Activated effector memory CD4-positive, alpha-beta T cell treated with anti-CD3 and anti-CD28 coated beads, Interleukin-2, amount 50 U/mL, for 16 hours (primary cell): ENCODE measurements around the gene GRHL1.
A peak's percentile ranks its signal among the peaks of the same experiment; 100 is the strongest.
"Not testable (repeated sequence)": the region's sequence is repeated elsewhere in the genome, so short reads cannot be mapped to it uniquely, and the experiment has no call there.

Source experiments
- DNase-seq: peaks from one replicate; pipeline ENCODE4 v3.0.0-alpha.2; 2020

Gene GRHL1

DNA sequence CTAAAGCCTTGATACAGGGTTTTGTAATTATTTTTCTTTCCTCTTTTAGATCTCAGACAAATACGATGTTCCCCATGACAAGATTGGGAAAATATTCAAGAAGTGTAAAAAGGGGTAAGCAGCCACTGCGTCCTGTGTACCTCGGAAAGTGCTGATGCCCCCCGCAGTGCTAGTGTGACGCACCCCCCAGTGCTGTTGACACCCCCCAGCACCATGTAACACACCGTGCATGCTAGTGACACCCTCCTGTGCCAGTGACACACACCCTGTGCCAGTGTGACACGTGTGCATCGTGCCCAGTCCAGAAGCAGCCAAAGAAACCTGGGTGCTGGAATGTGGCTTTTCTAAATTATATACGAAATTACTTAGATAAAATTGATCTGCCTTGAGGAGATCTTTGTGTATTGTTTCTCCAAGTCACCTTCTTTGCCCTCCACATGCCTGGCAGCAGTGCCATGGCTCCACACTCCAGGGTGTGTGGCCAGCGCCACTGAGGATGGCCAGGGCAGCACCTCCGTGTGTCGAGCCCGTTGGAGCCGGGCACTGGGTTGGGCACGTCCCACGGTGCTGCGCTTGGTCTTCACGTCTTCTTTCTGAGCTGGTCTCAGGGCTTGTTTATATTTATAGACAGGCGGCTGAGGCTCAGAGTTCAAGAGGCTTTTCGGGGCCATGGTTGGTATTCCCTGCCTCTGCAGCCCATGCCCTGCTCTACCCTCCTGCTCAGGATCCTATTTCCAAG, 47.6 kb downstream of the GRHL1 start:
- DNase-seq = peak; percentile 60

- DNase-seq = no peak
Measured at GRCh38 chr2:9999693-10000092, 48.2 kb downstream of the GRHL1 start.

- peak; percentile 30 for DNase-seq
Measured at GRCh38 chr2:10000541-10000940, 49.0 kb downstream of the GRHL1 start.

DNA sequence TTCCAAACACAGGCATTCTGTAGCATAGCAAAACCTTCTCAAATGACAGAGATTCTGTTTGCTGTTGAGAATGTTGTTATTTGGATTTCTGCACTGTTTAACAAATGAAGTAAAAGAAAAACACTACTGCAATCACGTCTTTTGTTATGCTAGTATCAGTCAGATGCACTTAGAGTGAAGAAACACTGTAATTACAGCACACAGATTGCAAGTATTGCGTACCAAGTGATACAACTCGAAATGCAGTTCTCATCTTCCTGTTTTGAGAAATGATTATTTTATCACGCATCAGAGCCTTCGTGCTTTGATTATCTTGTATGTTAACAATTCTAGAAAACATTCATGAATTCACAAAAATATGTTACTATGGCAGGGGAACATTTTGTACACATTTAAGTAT, 50.1 kb downstream of the GRHL1 start:
- DNase-seq = no peak

DNA sequence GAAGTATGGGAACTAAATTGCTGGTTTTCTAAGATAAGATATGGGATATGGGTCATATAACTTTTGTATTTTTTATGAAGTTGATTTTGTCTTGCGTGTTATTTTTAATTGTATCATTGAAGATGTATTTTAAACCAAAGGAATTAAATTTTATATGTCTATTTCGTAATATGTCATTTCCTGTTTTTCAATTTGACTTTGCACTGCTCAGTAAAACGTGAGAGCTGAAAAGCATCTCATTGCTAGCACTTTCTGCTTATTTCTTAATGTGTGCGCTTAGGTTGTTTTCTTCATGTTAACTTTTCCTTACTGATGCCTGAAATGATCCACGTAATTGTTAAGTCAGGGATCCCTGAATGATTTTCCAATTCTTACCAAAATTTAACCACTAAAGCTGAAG, 50.6 kb downstream of the GRHL1 start:
- no peak for DNase-seq

DNA sequence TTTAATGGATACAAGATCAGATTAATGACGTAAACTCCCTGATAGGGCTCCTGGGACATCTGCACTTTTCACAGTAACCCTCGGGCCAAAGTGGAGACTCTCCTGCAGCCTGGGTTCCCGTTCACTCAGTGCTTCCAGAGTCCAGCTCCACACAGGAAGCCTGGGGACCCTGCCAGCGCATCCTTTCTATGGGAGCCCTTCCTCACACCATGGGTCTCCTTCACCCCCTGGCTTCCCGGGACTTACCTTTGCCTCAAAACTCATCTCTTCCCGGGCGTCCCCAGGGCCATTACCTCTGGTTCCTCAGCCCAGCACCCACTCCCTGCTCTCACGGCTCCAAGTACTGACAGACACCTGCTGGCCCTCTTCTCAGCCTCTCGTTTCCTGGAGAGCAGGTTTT, 51.2 kb downstream of the GRHL1 start:
- peak; percentile 44 for DNase-seq

GRCh38 chr2:10003206-10004125, 52.0 kb downstream of the GRHL1 start:
- DNase-seq = peak; percentile 49

DNA sequence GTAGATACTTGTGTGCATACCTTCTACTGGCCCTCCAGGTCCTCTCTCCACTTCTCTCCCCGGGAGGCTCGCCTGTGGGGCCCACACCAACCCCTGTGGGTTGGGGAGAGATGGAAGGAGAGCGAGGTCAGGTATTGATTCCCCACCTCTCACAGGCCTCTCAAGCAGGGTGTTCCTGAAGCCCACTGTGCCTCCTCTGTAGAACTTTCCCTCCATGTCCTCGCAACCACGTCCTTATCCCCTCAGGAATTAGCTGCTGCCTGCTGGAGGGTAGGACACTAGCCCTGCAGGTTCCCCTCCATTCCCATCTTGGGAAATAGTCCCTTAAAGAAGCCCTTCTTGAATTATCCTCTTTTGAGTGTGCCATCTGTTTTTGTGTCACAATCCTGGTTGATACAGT, 52.9 kb downstream of the GRHL1 start:
- peak; percentile 24 for DNase-seq

GRCh38 chr2:10004836-10005235, 53.3 kb downstream of the GRHL1 start:
- DNase-seq = peak; percentile 24

- DNase-seq = peak; percentile 28
Measured at GRCh38 chr2:10005461-10006235, 54.2 kb downstream of the GRHL1 start.

GRCh38 chr2:10006236-10007161, 55.0 kb downstream of the GRHL1 start:
- DNase-seq = peak; percentile 61

DNA sequence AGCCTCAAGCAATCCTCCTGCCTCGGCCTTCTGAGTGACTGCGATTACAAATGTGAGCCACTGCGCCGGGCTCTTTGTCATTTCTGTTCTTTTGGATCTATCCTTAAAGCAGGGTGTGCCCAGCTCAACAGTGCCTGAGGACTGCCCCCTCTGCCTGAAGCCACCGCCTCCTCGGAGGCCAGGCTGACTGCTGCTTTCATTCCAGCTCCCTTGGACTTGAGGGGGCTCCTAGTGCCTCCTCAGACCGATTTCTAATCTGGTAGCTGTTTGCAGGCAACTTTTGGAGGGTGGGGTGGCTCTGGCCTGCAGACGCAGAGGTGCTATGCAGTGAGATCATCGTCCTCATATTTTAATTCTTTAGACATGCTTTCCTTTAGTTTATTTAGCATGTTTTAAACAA, 55.9 kb downstream of the GRHL1 start:
- DNase-seq = peak; percentile 38

- peak; percentile 30 for DNase-seq
Measured at GRCh38 chr2:10007921-10008808, 56.7 kb downstream of the GRHL1 start.

- DNase-seq = peak; percentile 37
Measured at GRCh38 chr2:10008809-10009176, 57.3 kb downstream of the GRHL1 start.

DNA sequence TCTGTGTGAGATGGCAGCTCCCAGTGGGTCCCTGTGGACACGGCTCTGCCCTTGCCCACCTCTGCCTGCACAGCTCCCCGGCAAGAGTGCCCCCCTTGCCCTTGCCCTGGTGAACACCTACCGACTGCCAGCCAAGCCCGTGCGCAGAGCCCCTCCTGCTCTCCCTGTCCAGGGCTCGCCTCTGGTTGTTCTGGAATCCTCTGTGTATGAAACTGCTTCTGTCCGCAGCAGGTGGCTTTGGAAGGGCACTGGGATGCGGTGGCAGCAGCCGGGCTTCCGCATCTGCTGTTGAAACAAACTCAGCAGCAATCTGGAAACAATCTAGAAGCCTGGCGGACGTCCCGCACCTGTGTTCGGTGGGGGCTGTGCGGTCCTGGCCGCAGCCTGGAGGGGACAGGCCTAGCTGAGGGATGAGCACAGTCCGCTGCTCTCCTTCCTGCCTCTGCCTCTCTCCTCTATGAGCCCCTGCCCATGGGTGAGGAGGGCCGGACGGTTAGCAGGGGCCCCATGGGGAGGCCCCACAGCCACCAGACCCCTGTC, 57.8 kb downstream of the GRHL1 start:
- peak; percentile 57 for DNase-seq

- peak; percentile 58 for DNase-seq
Measured at GRCh38 chr2:10009811-10010781, 58.6 kb downstream of the GRHL1 start.

DNA sequence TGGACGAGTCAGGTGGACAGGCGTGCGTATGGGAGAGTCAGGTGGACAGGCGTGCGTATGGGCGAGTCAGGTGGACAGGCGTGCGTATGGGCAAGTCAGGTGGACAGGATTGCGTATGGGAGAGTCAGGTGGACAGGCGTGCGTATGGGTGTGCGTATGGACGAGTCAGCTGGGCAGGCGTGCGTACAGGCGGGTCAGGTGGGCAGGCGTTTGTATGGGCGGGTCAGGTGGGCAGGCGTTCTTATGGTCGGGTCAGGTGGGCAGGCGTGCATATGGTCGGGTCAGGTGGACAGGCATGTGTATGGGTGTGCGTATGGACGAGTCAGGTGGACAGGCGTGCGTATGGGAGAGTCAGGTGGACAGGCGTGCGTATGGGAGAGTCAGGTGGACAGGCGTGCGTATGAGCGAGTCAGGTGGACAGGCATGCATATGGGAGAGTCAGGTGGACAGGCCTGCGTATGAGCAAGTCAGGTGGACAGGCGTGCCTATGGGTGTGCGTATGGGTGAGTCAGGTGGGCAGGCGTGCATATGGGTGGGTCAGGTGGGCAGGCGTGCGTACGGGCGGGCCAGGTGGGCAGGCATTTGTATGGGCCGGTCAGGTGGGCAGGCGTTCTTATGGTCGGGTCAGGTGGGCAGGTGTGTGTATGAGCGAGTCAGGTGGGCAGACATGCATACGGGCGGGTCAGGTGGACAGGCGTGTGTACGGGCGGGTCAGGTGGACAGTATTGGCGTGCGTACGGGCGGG, 59.5 kb downstream of the GRHL1 start:
- DNase-seq = not testable (repeated sequence)

GRCh38 chr2:10011606-10012325, 60.3 kb downstream of the GRHL1 start:
- DNase-seq = not testable (repeated sequence)
